ENCODE data around the gene CDH2. TPM values are rescaled to one million over a fixed set of nuclear protein-coding genes. Genes with fewer than 3 reads are reported as not detected.

Gene CDH2
- total RNA-seq, 2 experiments from 2014 or later, result 0.10 to 0.37 TPM

GRCh38 chr18:28176698-28176947 lies 307 bp downstream of the CDH2 start:
- Mint-ChIP-seq H3K4me3 (no peak overlapping the region), H3K27me3 (peaks cover 53% of the 10 kb centered on the region), H3K4me1 (peaks cover 13% of the 10 kb centered on the region)

DNA sequence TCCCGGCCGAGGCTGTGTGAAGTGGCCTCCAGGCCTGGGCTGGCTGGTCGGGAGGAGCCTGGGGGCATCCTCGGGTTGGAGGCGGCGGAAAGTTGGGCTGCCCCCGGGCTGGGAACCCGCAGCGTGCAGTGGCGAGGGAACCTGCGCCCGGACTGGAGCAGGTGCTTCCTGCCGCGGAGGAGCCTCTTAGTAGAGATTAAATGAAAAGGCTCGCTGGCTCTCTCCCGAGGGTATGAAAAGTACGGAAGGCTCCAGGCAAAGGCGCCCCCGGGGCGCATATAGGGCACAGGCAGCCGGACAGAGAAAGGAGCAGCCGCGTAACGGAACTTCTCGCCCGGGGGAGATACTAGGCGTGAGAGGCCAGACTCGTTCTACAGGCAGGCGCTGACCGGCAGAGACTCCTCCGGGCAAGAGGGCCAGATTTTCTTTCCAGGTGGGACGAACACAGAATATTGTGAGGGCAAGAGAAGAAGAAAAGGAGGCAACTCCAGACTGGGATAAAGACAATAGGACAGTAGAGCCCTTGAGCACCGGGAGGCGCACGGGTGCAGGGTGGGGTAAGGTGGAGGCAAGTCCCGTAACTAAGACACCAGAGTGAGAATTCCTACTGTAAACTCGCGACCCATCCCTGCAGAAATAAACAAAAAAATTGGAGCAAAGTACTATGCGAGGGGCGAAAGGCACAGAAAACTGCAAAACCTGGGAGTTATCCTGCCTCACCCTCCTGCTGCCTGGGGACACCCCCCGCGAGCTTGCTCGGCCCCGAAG lies 816 bp downstream of the CDH2 start:
- no peak overlapping the region for H3K27ac Mint-ChIP-seq
- peaks cover 6% of the 10 kb centered on the region for H3K36me3 Mint-ChIP-seq
- peaks cover 13% of the 10 kb centered on the region for H3K4me1 Mint-ChIP-seq
- H3K27me3 Mint-ChIP-seq, result peaks cover 56% of the 10 kb centered on the region
- peak overlapping the region; percentile 60 for H3K4me3 Mint-ChIP-seq
- peak; percentile 1 for DNase-seq
- H3K9me3 Mint-ChIP-seq, result peaks cover 1% of the 10 kb centered on the region

More at GRCh38 chr18:28176698-28176947, 307 bp downstream of the CDH2 start:
- Mint-ChIP-seq H3K27ac (no peak overlapping the region), H3K9me3 (peaks cover 1% of the 10 kb centered on the region), H3K36me3 (peaks cover 6% of the 10 kb centered on the region)
- DNase-seq, result no peak

DNA sequence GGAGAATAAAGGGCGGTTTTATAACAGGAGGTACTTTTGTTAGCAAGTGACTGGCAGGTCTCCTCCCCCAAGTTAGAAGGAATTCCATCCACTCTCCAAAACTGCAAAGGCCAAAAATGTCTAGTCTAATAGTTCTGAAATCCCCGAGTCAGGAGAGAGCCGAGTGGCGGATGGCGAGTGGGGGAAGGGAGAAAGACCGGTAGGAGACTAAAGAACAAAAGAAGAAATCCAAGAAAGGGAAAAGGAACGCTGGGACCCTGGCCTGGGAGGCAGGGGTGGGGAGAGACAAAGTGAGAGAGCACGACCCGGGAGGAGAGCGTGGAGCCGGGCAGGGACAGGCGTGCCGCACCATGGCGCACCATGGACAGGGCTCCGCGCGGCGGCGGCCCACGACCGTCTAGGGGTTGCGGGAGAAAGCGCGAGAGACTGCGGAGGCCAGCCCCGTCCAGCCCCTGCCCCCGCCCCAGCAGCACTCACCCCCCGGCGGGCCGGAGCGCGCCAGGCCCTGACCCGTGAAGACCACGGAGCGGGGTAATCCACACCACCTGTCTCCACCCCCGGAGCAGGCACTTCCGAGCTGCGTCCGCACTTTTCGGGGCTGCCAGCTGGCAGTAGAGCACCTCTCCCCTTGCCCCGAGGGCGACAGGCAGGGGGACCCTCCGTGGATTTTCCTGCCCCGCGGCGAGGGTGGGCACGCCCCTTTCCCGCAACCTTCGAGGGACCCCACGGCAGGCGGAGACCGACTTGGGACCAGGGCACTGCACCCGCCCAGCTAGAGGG lies 1.6 kb downstream of the CDH2 start:
- H3K9me3 Mint-ChIP-seq, result peaks cover 1% of the 10 kb centered on the region
- peaks cover 13% of the 10 kb centered on the region for H3K4me1 Mint-ChIP-seq
- peak overlapping the region; percentile 18 for H3K4me3 Mint-ChIP-seq
- DNase-seq, result no peak
- H3K27ac Mint-ChIP-seq, result no peak overlapping the region
- H3K27me3 Mint-ChIP-seq, result peaks cover 51% of the 10 kb centered on the region
- peaks cover 6% of the 10 kb centered on the region for H3K36me3 Mint-ChIP-seq

DNA sequence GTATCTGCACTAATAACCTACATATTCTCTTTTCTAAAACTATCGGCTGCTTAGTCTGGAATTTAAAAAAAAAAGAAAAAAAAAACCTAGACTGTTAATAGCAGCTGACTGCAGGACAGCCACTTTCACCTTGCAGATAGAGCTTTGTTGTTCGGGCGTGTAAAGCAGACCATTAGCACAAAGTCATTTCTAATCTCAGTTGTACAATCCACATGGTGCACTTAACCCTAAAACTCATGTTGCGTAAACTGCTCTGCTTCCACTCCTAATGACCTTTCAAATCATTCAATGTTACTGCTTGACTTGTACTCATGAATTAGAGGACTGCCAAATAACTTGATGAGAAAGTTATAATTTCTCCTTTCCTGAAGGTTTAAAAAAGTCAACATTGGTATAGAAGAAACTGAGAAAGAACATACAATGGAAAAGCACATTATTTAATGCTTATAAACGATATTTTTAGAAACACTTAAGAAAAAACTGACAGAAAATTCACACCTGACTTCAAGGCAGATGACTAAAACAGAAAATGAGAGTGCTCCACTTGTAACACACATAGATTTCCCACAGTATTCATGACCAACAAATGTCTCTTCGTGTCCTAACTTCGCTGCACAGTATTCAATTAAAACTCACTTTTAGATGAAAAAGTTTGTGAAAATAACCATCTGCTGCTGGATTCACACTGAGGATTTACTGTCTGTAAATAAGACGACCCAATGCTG lies 2.6 kb downstream of the CDH2 start:
- DNase-seq, result no peak
- Mint-ChIP-seq H3K27me3 (peaks cover 45% of the 10 kb centered on the region), H3K9me3 (peaks cover 1% of the 10 kb centered on the region), H3K36me3 (peaks cover 6% of the 10 kb centered on the region), H3K4me1 (peaks cover 13% of the 10 kb centered on the region), H3K4me3 (no peak overlapping the region), H3K27ac (no peak overlapping the region)

GRCh38 chr18:28171837-28172236 lies 5.1 kb downstream of the CDH2 start:
- no peak for DNase-seq
- H3K4me3 Mint-ChIP-seq, result no peak overlapping the region
- peaks cover 4% of the 10 kb centered on the region for H3K36me3 Mint-ChIP-seq
- peaks cover 29% of the 10 kb centered on the region for H3K27me3 Mint-ChIP-seq
- peaks cover 10% of the 10 kb centered on the region for H3K4me1 Mint-ChIP-seq
- no peaks in the 10 kb centered on the region for H3K9me3 Mint-ChIP-seq
- no peak overlapping the region for H3K27ac Mint-ChIP-seq

DNA sequence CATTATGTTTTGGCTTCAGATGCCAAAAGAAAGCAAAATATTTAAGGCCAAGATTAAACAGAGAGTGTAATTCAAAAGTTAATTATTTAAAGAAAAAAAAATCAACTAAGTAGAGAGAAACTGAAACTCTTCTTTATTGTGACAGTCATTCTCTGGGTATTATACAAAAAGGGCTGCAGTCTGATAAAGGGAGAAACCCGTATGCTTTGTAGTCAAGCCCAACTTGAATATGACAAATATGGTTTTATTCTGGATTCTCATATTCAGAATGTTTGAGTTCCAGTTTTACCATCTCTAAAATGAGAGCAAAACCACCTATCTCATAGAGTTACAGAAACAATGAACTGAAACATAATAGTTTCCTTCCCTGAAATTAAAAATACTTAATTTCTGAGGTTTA lies 8.2 kb downstream of the CDH2 start:
- Mint-ChIP-seq H3K9me3 (no peaks in the 10 kb centered on the region), H3K36me3 (no peaks in the 10 kb centered on the region), H3K4me3 (no peak overlapping the region), H3K27me3 (peaks cover 4% of the 10 kb centered on the region), H3K4me1 (no peaks in the 10 kb centered on the region), H3K27ac (no peak overlapping the region)
- no peak for DNase-seq

DNA sequence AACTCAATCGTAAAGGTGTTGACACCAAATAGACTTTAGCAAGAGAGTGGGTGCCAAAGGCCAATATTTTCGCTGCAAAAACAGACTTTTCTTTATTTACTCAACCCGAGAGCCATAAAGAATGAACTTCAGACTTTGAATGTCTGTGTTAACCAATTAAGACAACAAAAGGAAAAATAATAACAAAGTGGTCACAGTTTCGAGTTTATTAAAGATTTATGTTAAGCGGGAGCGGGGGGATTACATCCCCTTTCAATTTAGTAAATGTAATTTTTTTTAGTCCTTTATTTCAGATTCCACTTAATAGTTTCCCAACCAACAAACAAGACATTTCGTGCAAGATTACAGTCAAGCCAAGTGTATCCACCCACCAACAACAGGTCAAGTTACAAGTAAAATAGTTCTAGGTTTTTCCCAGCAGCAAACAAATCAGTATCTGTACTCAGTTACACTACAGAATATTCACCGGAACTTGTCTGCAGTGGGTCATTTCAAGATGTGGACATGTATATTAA lies 9.0 kb downstream of the CDH2 start:
- no peaks in the 10 kb centered on the region for H3K4me1 Mint-ChIP-seq
- H3K27ac Mint-ChIP-seq, result no peak overlapping the region
- H3K4me3 Mint-ChIP-seq, result no peak overlapping the region
- no peaks in the 10 kb centered on the region for H3K36me3 Mint-ChIP-seq
- no peak for DNase-seq
- no peaks in the 10 kb centered on the region for H3K9me3 Mint-ChIP-seq
- H3K27me3 Mint-ChIP-seq, result peaks cover 4% of the 10 kb centered on the region

DNA sequence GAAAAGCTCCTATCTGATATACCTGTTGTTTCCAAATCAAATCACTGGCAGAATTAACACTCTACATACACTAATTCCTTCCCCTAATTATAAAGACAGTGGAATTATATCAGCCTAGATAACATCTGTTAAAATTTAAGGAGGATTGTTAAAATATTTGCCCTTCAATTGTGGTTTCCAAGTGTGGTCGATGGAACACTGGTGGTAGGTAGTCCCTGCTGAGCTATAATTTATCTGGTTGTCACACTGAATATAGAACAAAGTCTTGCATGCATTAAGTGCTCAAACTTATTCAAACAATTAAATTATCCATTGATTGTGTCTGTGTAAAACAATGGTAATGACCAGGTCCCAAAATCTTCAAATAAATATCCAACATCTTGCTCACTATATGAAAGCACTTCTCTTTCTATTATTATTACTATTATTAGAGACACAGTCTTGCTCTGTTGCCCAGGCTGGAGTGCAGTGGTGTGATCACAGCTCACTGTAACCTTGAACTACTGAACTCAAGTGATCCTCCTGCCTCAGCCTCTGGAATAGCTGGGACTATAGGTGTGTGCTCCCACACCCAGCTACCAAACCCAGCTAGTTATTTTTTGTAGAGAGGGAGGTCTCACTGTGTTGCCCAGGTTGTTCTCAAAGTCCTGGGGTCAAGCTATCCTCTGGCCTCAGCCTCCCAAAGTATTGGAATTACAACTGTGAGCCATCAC lies 12.0 kb downstream of the CDH2 start:
- Mint-ChIP-seq H3K4me1 (no peaks in the 10 kb centered on the region), H3K36me3 (no peaks in the 10 kb centered on the region), H3K9me3 (no peaks in the 10 kb centered on the region), H3K27ac (no peak overlapping the region), H3K4me3 (no peak overlapping the region), H3K27me3 (no peaks in the 10 kb centered on the region)
- no peak for DNase-seq

GRCh38 chr18:28163201-28163775 lies 13.6 kb downstream of the CDH2 start:
- no peak for DNase-seq
- Mint-ChIP-seq H3K4me1 (no peaks in the 10 kb centered on the region), H3K27ac (no peak overlapping the region), H3K36me3 (no peaks in the 10 kb centered on the region), H3K9me3 (no peaks in the 10 kb centered on the region), H3K27me3 (no peaks in the 10 kb centered on the region), H3K4me3 (no peak overlapping the region)

GRCh38 chr18:28161608-28162599 lies 15.0 kb downstream of the CDH2 start:
- no peak overlapping the region for H3K4me3 Mint-ChIP-seq
- no peak for DNase-seq
- no peaks in the 10 kb centered on the region for H3K9me3 Mint-ChIP-seq
- H3K27me3 Mint-ChIP-seq, result no peaks in the 10 kb centered on the region
- no peak overlapping the region for H3K27ac Mint-ChIP-seq
- H3K4me1 Mint-ChIP-seq, result no peaks in the 10 kb centered on the region
- H3K36me3 Mint-ChIP-seq, result no peaks in the 10 kb centered on the region

DNA sequence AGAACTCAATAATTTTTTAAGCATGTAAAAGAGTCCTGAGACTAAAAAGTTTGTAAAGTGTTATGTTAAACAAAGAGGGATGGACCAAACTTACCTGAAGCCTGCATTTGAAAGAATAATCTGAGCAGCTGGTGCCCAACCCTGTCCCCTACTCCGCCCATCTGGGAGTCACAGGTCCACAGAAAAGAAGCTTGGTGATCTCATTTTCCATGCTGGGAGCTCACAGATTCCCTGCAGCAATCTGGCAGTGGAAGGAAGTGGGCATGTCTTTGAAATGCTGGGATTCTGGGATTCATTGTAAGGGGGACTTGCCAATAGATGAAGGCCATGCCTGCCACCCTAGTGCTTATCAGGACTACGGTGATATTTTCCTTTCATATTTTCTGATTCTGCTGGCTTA lies 17.9 kb downstream of the CDH2 start:
- DNase-seq, result no peak
- Mint-ChIP-seq H3K9me3 (no peaks in the 10 kb centered on the region), H3K36me3 (no peaks in the 10 kb centered on the region), H3K27ac (no peak overlapping the region), H3K4me1 (no peaks in the 10 kb centered on the region), H3K27me3 (no peaks in the 10 kb centered on the region), H3K4me3 (no peak overlapping the region)

DNA sequence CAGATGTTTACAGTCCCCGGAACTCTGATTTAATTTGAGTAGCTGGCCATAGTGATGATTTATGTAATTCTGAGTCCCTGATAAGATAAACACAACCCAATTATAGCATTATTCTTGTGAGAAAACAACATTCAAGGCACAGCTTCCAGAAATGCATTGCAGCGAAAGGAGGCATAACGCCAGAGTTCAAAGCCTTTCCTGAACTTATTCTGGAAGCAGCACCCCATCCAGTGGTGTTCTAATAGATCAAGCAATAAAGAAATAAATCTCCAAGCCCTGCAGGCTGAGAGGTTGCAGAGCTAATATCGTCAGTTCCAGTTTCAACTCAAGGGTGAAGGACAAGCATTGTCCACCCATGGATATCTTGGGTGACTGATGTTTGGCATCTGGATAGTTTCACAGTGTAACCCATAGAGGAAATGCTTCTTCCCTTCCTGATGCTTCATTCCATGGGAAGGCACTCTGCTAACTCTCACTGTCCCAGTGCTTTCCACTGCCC lies 18.8 kb downstream of the CDH2 start:
- Mint-ChIP-seq H3K27ac (no peak overlapping the region), H3K4me3 (no peak overlapping the region), H3K9me3 (no peaks in the 10 kb centered on the region), H3K36me3 (no peaks in the 10 kb centered on the region), H3K4me1 (no peaks in the 10 kb centered on the region), H3K27me3 (no peaks in the 10 kb centered on the region)
- DNase-seq, result no peak

DNA sequence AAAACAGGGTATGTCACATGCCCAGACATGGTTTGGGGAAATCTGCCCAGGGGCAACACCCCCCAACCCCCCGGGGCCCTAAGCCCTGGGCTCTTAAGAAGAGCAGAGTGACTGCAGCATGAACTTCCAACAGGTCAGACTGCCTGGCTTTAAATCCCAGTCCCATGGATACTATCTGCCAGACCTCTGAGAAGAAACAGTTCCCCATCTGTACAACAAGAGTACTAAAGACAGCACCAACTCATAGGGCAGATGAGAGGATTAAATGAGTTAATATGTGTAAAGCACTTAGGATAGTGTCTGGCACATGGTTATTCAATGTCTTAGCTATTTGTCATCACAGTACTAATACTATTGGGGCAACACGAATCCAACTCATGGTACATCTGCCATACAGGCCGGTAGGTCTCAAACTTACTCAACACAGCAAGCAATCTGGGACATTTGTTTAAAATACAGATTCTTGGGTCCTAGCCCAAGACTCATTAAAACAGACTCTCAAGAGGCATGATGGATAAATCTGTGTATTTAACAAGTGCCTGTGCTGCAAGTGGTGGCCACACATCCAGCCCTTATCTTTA lies 23.4 kb downstream of the CDH2 start:
- Mint-ChIP-seq H3K27me3 (no peaks in the 10 kb centered on the region), H3K4me1 (no peaks in the 10 kb centered on the region), H3K36me3 (no peaks in the 10 kb centered on the region), H3K27ac (no peak overlapping the region), H3K9me3 (no peaks in the 10 kb centered on the region), H3K4me3 (no peak overlapping the region)
- no peak for DNase-seq
